ENCODE results near the gene ADGRL2.

- TF ChIP-seq EP300 (IDR thresholded peaks at IDR 0.05; ENCODE audit: borderline replicate concordance in 1 of 2, low read depth in 1 of 2, low read length in 1 of 2) (no peak), POLR2AphosphoS5 (IDR thresholded peaks at IDR 0.05; ENCODE audit: low read depth, low read length) (no peak), MXI1 (IDR thresholded peaks at IDR 0.05; ENCODE audit: low read depth, low read length) (no peak), MEF2A (IDR thresholded peaks at IDR 0.05; ENCODE audit: borderline replicate concordance, low read depth) (no peak)
Measured at GRCh38 chr1:81832573-81832972, 31.8 kb downstream of the ADGRL2 start.

Data from SK-N-SH (cell line).